Measurements from ENCODE around the gene RETREG1.

RETREG1 gene

DNA sequence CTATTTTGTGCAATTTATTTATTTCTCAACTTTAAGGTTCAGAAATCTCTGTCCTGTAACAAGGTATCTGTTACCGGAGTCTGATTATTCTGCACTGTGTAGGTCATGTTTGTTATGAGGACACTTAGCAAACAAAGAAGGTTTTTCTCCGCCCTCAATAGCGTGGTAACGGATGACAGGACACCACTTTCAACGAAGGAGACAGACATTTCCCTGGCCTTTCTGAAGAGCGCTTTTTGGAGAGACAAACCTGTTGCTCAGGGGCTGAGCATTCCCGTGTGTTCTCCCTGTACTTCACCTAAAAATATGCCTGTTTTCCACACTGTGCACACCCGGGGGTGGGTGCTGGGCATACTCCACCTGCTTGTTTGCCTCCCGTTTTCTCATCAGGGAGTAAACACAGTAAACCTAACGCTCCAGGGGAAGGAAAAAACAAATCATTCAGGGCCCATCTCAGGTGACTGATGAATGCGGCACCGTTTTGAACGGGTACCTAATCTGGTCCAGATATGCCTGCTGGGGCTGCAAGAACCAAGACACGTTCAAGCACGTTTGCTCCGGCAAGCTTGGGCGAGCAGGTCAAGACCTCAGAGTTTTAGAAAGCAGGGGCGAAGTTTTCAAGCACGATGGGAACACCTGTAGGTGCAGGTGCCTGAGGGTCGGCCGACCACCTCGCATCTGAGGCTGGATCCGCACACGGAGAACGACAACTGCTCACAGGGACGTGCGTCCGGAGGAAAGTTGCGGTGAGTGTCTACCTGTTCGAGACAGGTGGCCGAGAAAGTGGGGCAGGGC lies 859 bp downstream of the RETREG1 start (continued):
- TF ChIP-seq ZNF248 (tag by site-specific recombination; IDR thresholded peaks at IDR 0.05), result no peak
- no peak for TF ChIP-seq ZNF677 (tag by site-specific recombination; IDR thresholded peaks at IDR 0.05)
- no peak for TF ChIP-seq ZNF549 (tag by site-specific recombination; IDR thresholded peaks at IDR 0.05)
- TF ChIP-seq ZNF37A (tag by site-specific recombination; IDR thresholded peaks at IDR 0.05), result no peak
- TF ChIP-seq GFI1B (tag by site-specific recombination; IDR thresholded peaks at IDR 0.05), result no peak
- TF ChIP-seq, protein P1, sequence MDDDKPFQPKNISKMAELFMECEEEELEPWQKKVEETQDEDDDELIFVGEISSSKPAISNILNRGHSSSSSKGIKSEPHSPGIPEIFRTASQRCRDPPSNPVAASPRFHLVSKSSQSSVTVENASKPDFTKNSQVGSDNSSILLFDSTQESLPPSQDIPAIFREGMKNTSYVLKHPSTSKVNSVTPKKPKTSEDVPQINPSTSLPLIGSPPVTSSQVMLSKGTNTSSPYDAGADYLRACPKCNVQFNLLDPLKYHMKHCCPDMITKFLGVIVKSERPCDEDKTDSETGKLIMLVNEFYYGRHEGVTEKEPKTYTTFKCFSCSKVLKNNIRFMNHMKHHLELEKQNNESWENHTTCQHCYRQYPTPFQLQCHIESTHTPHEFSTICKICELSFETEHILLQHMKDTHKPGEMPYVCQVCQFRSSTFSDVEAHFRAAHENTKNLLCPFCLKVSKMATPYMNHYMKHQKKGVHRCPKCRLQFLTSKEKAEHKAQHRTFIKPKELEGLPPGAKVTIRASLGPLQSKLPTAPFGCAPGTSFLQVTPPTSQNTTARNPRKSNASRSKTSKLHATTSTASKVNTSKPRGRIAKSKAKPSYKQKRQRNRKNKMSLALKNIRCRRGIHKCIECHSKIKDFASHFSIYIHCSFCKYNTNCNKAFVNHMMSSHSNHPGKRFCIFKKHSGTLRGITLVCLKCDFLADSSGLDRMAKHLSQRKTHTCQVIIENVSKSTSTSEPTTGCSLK (tag by site-specific recombination; IDR thresholded peaks at IDR 0.05), result no peak
- no peak for TF ChIP-seq ZNF112 (tag by site-specific recombination; IDR thresholded peaks at IDR 0.05)
- TF ChIP-seq, protein P2, sequence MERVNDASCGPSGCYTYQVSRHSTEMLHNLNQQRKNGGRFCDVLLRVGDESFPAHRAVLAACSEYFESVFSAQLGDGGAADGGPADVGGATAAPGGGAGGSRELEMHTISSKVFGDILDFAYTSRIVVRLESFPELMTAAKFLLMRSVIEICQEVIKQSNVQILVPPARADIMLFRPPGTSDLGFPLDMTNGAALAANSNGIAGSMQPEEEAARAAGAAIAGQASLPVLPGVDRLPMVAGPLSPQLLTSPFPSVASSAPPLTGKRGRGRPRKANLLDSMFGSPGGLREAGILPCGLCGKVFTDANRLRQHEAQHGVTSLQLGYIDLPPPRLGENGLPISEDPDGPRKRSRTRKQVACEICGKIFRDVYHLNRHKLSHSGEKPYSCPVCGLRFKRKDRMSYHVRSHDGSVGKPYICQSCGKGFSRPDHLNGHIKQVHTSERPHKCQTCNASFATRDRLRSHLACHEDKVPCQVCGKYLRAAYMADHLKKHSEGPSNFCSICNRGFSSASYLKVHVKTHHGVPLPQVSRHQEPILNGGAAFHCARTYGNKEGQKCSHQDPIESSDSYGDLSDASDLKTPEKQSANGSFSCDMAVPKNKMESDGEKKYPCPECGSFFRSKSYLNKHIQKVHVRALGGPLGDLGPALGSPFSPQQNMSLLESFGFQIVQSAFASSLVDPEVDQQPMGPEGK (tag by site-specific recombination; IDR thresholded peaks at IDR 0.05), result 0 out of 2 replicates have a peak, but pooled peaks have one; percentile 20
- no peak for TF ChIP-seq ZNF157 (tag by site-specific recombination; IDR thresholded peaks at IDR 0.05)
- TF ChIP-seq, protein P3, sequence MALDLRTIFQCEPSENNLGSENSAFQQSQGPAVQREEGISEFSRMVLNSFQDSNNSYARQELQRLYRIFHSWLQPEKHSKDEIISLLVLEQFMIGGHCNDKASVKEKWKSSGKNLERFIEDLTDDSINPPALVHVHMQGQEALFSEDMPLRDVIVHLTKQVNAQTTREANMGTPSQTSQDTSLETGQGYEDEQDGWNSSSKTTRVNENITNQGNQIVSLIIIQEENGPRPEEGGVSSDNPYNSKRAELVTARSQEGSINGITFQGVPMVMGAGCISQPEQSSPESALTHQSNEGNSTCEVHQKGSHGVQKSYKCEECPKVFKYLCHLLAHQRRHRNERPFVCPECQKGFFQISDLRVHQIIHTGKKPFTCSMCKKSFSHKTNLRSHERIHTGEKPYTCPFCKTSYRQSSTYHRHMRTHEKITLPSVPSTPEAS (tag by site-specific recombination; IDR thresholded peaks at IDR 0.05), result no peak
- TF ChIP-seq ZNF830 (tag by site-specific recombination; IDR thresholded peaks at IDR 0.05; ENCODE audit: low read depth), result no peak
- TF ChIP-seq ZNF670 (tag by site-specific recombination; IDR thresholded peaks at IDR 0.05; ENCODE audit: low read depth), result no peak
- TF ChIP-seq, protein P4, sequence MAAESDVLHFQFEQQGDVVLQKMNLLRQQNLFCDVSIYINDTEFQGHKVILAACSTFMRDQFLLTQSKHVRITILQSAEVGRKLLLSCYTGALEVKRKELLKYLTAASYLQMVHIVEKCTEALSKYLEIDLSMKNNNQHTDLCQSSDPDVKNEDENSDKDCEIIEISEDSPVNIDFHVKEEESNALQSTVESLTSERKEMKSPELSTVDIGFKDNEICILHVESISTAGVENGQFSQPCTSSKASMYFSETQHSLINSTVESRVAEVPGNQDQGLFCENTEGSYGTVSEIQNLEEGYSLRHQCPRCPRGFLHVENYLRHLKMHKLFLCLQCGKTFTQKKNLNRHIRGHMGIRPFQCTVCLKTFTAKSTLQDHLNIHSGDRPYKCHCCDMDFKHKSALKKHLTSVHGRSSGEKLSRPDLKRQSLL (tag by site-specific recombination; IDR thresholded peaks at IDR 0.05), result no peak
- TF ChIP-seq, protein P5, sequence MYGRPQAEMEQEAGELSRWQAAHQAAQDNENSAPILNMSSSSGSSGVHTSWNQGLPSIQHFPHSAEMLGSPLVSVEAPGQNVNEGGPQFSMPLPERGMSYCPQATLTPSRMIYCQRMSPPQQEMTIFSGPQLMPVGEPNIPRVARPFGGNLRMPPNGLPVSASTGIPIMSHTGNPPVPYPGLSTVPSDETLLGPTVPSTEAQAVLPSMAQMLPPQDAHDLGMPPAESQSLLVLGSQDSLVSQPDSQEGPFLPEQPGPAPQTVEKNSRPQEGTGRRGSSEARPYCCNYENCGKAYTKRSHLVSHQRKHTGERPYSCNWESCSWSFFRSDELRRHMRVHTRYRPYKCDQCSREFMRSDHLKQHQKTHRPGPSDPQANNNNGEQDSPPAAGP (tag by site-specific recombination; IDR thresholded peaks at IDR 0.05), result no peak
- TF ChIP-seq ZEB2 (tag by site-specific recombination; IDR thresholded peaks at IDR 0.05), result peak; percentile 95

DNA sequence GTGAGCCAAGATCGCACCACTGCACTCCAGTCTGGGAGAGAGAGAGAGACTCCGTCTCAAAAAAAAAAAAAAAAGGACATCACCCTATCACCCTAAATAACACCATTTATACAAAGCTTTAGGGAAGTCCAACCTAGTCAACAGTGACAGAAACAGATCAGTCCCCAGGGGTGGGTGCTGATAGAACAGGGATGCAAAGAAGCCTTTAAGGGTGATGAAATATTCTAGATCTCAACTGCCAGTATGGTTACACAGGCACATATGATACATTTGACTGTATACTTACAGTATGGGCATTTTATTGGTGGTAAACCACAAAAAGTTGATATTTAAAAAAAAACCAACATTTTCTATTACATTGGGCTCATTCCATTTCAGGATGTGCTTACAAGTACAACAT lies 4.8 kb downstream of the RETREG1 start:
- no peak for TF ChIP-seq REPIN1 (tag by site-specific recombination; IDR thresholded peaks at IDR 0.05; ENCODE audit: low read depth)
- TF ChIP-seq KLF16 (tag by site-specific recombination; IDR thresholded peaks at IDR 0.05), result no peak
- TF ChIP-seq ZFP37 (tag by site-specific recombination; IDR thresholded peaks at IDR 0.05), result no peak
- TF ChIP-seq ZNF324 (tag by site-specific recombination; IDR thresholded peaks at IDR 0.05), result no peak
- no peak for TF ChIP-seq ZNF211 (tag by site-specific recombination; IDR thresholded peaks at IDR 0.05; ENCODE audit: low read depth)
- Histone ChIP-seq H3K9me3 (ENCODE audit: control insufficient read depth, insufficient read depth, low read depth, low read length) (no peaks in the 10 kb centered on the region), H3K27ac (ENCODE audit: extremely low read depth, low read depth, low read length) (no peak overlapping the region), H3K4me3 (ENCODE audit: low read depth, low read length) (no peak overlapping the region), H3K4me1 (ENCODE audit: control insufficient read depth, insufficient read depth, low read length) (peaks cover 9% of the 10 kb centered on the region; the same call in 1 of the 2 replicates), H3K36me3 (ENCODE audit: control insufficient read depth in 2 of 2, insufficient read depth in 1 of 2, low read length in 2 of 2) (peaks cover 0 to 4% of the 10 kb centered on the region in 2 experiments; a peak in 1 of 3 replicates)
- ChIA-PET CTCF (interaction anchor here (0.6 kb wide), 1 partner anchor 10 kb away, joined by 4 read pairs; no protein-coding TSS in a partner anchor), POLR2A (interaction anchor here (0.6 kb wide), 1 partner anchor 146 kb away, joined by 4 read pairs; no protein-coding TSS in a partner anchor)
